GM12873 (cell line): ENCODE results near the gene FKBP6.

Experiments used
- TF ChIP-seq, protein P1 (sequence below): IDR thresholded peaks from 2 replicates; pipeline ENCODE4 v1.5.1; 2012; ENCODE audit warnings: low read depth, mild to moderate bottlenecking, moderate library complexity, low read length, control low read depth; ENCODE audit not compliant: insufficient read depth; ENCODE audit errors: missing control alignments

The FKBP6 gene

DNA sequence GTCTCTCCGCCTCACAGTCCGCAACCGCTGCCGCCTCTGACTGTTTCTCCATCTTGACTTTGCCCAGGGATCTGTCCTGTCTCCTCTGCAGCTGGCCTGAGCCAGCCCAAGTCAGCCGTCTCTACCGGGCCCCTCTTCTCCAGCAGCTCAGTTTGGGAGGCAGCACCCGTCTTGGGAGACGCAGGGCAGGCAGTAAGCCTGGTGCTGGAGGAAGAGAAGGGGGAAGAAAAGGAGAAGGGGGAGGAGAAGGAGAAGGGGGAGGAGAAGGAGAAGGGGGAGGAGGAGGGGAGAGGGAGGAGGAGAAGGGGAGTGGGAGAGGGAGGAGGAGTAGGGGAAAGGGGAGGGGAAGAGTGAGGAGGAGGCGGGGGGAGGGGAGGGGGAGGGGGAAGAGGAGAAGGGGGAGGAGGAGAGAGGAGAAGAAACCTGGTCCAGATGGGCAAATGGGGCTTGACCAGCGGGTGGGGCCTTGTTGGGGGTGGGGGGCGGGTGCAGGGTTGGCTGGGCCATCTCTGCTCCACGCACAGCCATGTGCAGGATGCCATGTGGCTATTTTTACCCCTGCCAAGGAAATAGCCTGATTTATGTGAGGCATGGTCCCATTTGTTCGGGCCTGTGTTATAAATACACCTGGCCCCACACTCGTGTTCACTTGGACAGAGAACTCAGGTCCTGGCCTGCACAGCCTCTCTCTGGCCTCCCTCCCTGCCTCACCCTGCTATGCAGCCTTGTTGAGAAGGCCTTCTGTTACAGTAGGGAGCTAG is 69.7 kb downstream of the FKBP6 start:
- TF ChIP-seq, protein P1, sequence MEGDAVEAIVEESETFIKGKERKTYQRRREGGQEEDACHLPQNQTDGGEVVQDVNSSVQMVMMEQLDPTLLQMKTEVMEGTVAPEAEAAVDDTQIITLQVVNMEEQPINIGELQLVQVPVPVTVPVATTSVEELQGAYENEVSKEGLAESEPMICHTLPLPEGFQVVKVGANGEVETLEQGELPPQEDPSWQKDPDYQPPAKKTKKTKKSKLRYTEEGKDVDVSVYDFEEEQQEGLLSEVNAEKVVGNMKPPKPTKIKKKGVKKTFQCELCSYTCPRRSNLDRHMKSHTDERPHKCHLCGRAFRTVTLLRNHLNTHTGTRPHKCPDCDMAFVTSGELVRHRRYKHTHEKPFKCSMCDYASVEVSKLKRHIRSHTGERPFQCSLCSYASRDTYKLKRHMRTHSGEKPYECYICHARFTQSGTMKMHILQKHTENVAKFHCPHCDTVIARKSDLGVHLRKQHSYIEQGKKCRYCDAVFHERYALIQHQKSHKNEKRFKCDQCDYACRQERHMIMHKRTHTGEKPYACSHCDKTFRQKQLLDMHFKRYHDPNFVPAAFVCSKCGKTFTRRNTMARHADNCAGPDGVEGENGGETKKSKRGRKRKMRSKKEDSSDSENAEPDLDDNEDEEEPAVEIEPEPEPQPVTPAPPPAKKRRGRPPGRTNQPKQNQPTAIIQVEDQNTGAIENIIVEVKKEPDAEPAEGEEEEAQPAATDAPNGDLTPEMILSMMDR, result no peak
